Measurements from ENCODE around the gene RPL35A.
"Not testable (repeated sequence)": the region's sequence is repeated elsewhere in the genome, so short reads cannot be mapped to it uniquely, and the experiment has no call there.

The RPL35A gene

GRCh38 chr3:197949778-197950676 is at the start of gene RPL35A:
TSS of gene RPL35A (plus strand) at chr3:197950190. CDS start at chr3:197950968, 778 bp downstream.
- H3K27me3 Mint-ChIP-seq: no peaks in the 10 kb centered on the region
- peaks cover 40% of the 10 kb centered on the region for H3K4me1 Mint-ChIP-seq (ENCODE audit: low read depth)
- H3K27ac Mint-ChIP-seq: peak within 1 kb of the TSS; percentile 100
- peaks cover 24% of the 10 kb centered on the region for H3K36me3 Mint-ChIP-seq
- no peaks in the 10 kb centered on the region for H3K9me3 Mint-ChIP-seq (ENCODE audit: low read depth)
- peak within 1 kb of the TSS; percentile 99 for H3K4me3 Mint-ChIP-seq

GRCh38 chr3:197901626-197902025 is 48.4 kb upstream of the RPL35A start:
- H3K36me3 Mint-ChIP-seq: peaks cover 5% of the 10 kb centered on the region
- H3K4me3 Mint-ChIP-seq: no peak overlapping the region
- H3K27me3 Mint-ChIP-seq: no peaks in the 10 kb centered on the region
- H3K9me3 Mint-ChIP-seq (ENCODE audit: low read depth): no peaks in the 10 kb centered on the region
- peaks cover 10% of the 10 kb centered on the region for H3K4me1 Mint-ChIP-seq (ENCODE audit: low read depth)
- no peak overlapping the region for H3K27ac Mint-ChIP-seq

DNA sequence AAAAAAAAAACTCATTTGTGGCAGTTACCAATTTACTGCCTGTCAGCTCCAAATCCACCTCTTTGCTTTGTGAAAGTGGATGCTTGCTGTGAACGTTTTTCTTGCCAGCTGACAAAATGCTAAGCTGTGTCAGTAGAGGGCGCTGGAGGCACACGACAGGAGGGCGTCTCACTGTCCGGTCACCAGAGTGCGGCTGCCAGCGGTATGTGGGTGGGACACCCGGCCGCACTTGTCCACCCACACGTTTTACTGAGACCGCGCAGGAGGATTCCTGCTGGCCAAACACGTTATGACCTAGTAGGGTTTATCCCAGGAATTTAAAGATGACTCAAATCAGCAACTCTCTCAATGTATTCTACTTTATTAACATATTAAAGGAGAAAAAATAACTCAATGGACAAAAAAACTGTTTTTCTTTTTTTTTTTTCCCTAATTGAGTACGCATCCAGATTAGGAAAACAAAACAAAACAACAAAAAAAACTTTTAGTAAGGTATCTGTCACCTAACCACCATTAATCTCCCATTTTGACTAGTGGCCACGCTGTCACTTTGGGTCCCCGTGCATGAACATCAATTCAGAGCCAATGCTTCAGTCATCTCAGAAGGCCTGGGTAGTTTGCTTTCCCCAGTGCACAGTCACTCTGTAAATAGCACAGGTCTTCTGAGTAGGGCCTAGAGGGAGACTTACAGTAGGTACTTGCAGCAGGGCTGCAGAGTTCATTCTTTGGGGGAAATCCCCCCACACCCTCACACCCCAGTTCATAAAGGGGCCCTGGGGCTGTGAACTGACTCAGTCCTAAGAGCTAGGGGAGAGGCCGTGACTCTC is 43.8 kb upstream of the RPL35A start:
- Mint-ChIP-seq H3K27me3 (no peaks in the 10 kb centered on the region), H3K9me3 (ENCODE audit: low read depth) (no peaks in the 10 kb centered on the region), H3K4me1 (ENCODE audit: low read depth) (peaks cover 19% of the 10 kb centered on the region), H3K4me3 (peak overlapping the region; percentile 55), H3K27ac (peak overlapping the region; percentile 91), H3K36me3 (no peaks in the 10 kb centered on the region)

DNA sequence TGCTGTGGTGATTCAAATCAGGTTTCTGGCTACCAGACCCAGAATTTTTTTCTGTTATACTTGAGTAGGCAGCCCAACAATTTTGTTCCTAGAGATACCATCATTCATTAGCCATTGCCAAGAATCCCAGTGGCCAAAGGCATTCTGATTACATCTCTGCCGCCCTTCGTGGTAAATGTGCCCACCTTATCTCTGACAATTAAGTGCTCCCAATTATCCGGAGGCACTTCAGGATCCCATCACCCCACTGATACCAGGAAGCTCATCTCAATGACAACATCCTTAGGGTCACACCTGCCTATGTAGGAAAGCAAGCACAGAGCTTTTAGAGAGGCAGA is 43.2 kb upstream of the RPL35A start:
- Mint-ChIP-seq H3K27ac (peak overlapping the region; percentile 91), H3K4me3 (no peak overlapping the region), H3K4me1 (ENCODE audit: low read depth) (peaks cover 19% of the 10 kb centered on the region), H3K27me3 (no peaks in the 10 kb centered on the region), H3K9me3 (ENCODE audit: low read depth) (no peaks in the 10 kb centered on the region), H3K36me3 (no peaks in the 10 kb centered on the region)

DNA sequence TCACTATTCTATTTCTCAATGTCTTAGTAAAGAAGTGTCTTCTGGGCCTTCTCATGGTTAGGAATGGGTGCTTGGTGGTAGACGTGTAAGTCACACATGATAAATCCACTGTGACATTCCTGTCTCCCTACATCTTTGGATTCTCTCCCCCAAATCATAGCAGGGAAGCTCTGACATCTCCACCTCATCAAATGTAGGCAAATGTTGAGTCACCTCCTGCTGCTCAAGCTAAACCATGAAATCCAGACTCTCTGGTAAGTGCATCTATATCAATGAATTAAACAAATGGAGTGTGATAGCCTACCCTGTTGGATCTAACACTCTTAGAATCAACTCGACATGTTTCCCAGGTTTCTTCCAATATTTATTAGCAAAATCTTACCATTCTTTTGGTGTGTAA is 42.8 kb upstream of the RPL35A start:
- no peaks in the 10 kb centered on the region for H3K36me3 Mint-ChIP-seq
- H3K27me3 Mint-ChIP-seq: no peaks in the 10 kb centered on the region
- no peaks in the 10 kb centered on the region for H3K9me3 Mint-ChIP-seq (ENCODE audit: low read depth)
- peaks cover 19% of the 10 kb centered on the region for H3K4me1 Mint-ChIP-seq (ENCODE audit: low read depth)
- H3K27ac Mint-ChIP-seq: peak overlapping the region; percentile 91
- H3K4me3 Mint-ChIP-seq: no peak overlapping the region

GRCh38 chr3:197908550-197908949 is 41.4 kb upstream of the RPL35A start:
- H3K9me3 Mint-ChIP-seq (ENCODE audit: low read depth); H3K36me3 Mint-ChIP-seq; H3K4me3 Mint-ChIP-seq; H3K27me3 Mint-ChIP-seq; H3K27ac Mint-ChIP-seq: not testable (repeated sequence)
- peaks cover 19% of the 10 kb centered on the region for H3K4me1 Mint-ChIP-seq (ENCODE audit: low read depth)

DNA sequence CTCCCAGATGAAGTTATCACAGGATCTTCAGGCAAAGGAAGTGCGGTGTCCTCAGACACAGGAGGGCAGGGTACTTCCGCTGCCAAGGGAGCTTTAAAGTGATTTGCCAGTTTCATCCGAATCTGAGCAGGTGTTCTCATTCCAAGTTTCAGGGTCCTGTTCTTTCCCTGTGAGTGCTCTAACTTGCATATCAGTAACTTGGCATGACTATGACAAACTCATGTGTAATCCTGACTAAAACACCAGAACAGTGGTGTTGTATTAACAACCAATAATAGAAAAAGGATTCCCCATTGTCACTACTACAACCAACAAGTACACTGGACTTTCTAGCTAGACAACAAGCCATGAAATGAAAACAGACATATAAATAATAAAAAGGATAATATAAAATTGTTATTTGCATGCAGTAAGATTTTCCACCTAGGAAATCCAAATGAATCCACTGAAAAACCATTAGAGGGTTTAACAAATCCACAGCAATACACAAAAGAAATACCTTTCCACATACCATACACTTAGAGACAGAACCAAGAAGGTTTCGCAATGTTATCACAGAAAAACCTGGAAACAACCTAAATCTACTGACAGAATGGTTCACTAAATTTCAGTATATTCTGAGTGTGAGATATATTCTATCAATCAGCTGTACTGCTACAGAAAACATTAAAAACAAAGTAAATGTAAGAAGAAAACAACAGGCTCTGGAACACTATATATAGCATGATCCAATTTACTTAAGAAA is 40.9 kb upstream of the RPL35A start:
- Mint-ChIP-seq H3K4me1 (ENCODE audit: low read depth) (peaks cover 19% of the 10 kb centered on the region), H3K4me3 (no peak overlapping the region), H3K27me3 (no peaks in the 10 kb centered on the region), H3K9me3 (ENCODE audit: low read depth) (no peaks in the 10 kb centered on the region), H3K36me3 (no peaks in the 10 kb centered on the region), H3K27ac (no peak overlapping the region)

- Mint-ChIP-seq H3K9me3 (ENCODE audit: low read depth) (no peaks in the 10 kb centered on the region), H3K36me3 (peaks cover 3% of the 10 kb centered on the region), H3K27ac (no peak overlapping the region), H3K4me1 (ENCODE audit: low read depth) (no peaks in the 10 kb centered on the region), H3K27me3 (no peaks in the 10 kb centered on the region), H3K4me3 (no peak overlapping the region)
These were observed 37.1 kb upstream of the RPL35A start for GRCh38 chr3:197912741-197913476.

DNA sequence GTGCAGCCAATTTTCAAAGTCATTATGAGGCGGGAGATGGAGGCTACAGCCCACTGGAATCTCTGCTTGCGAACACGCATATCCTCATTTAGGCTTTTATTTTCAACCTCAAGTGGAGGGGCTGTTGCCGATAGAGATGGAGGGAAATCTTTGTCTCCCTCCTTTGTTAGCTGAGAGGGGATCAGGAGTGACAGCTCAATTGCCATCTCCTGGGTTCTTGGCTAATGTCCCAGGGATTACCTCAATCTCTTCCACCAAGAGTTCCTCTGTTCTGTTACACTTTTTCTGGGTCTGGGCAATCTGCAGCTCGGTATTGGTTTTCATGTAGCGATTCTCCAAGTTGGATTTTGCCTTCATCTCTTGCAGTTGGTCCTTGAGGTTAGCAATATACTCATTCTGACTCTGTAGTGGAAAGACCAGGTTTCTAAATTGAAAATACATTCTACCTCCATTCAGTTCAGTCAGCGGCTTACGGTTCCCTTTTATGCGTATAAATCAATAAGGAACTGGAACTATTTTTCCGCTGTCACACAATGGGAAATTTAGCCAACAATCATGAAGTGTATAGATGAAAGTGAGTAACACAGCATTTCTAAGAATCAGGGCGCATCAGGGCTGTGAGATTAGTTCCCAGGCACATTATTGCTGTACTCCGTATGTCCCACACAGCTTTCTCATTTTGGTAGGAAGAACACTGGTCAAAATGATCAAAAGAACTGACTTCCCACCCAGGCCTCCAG is 36.2 kb upstream of the RPL35A start:
- Mint-ChIP-seq H3K27ac (no peak overlapping the region), H3K36me3 (peaks cover 3% of the 10 kb centered on the region), H3K27me3 (no peaks in the 10 kb centered on the region), H3K4me1 (ENCODE audit: low read depth) (no peaks in the 10 kb centered on the region), H3K9me3 (ENCODE audit: low read depth) (no peaks in the 10 kb centered on the region), H3K4me3 (no peak overlapping the region)

- H3K9me3 Mint-ChIP-seq (ENCODE audit: low read depth); H3K4me3 Mint-ChIP-seq; H3K27ac Mint-ChIP-seq; H3K27me3 Mint-ChIP-seq; H3K4me1 Mint-ChIP-seq (ENCODE audit: low read depth): not testable (repeated sequence)
- H3K36me3 Mint-ChIP-seq: peaks cover 18% of the 10 kb centered on the region
These were observed 28.3 kb upstream of the RPL35A start for GRCh38 chr3:197921429-197922275.

- no peaks in the 10 kb centered on the region for H3K27me3 Mint-ChIP-seq
- no peaks in the 10 kb centered on the region for H3K9me3 Mint-ChIP-seq (ENCODE audit: low read depth)
- H3K4me3 Mint-ChIP-seq: no peak overlapping the region
- no peak overlapping the region for H3K27ac Mint-ChIP-seq
- peaks cover 24% of the 10 kb centered on the region for H3K36me3 Mint-ChIP-seq
- H3K4me1 Mint-ChIP-seq (ENCODE audit: low read depth): no peaks in the 10 kb centered on the region
These were observed 23.6 kb upstream of the RPL35A start for GRCh38 chr3:197926418-197926817.

GRCh38 chr3:197927578-197927977 is 22.4 kb upstream of the RPL35A start:
- not testable (repeated sequence) for H3K27me3 Mint-ChIP-seq; H3K9me3 Mint-ChIP-seq (ENCODE audit: low read depth); H3K4me1 Mint-ChIP-seq (ENCODE audit: low read depth); H3K27ac Mint-ChIP-seq; H3K4me3 Mint-ChIP-seq
- peaks cover 20% of the 10 kb centered on the region for H3K36me3 Mint-ChIP-seq

- no peaks in the 10 kb centered on the region for H3K9me3 Mint-ChIP-seq (ENCODE audit: low read depth)
- H3K4me3 Mint-ChIP-seq: no peak overlapping the region
- peaks cover 2% of the 10 kb centered on the region for H3K4me1 Mint-ChIP-seq (ENCODE audit: low read depth)
- no peaks in the 10 kb centered on the region for H3K27me3 Mint-ChIP-seq
- no peak overlapping the region for H3K27ac Mint-ChIP-seq
- H3K36me3 Mint-ChIP-seq: peaks cover 5% of the 10 kb centered on the region
These were observed 13.1 kb upstream of the RPL35A start for GRCh38 chr3:197936819-197937384.
